Measurements from ENCODE around the gene ACSL6.

DNA sequence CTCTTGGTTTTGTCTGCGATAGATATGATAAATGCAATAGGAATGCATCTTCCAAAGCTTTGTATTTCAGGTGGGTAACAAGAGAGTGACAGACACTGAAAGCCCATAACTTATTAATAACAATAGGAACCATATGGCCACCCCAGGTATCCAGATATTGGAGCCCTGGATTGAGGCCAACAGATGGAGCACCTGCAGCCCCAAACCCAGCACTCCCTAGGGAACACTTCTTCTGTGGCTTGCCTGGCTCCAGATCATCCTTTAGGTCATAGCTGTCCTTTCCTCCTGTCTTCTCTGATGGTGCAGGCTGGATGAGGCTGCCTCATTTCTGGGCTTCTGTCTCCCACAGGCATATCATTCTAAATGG lies 44.0 kb upstream of the ACSL6 start:
- no peak for TF ChIP-seq CTCF (IDR thresholded peaks at IDR 0.05; ENCODE audit: poor library complexity)
- no peak for TF ChIP-seq EZH2 (IDR thresholded peaks at IDR 0.05; ENCODE audit: borderline replicate concordance)

All from hepatocyte (in vitro differentiated cells).